Hematopoietic multipotent progenitor cell treated with erythropoietin and hydrocortisone succinate and interleukin-3 and kit ligand, for 4 days (in vitro differentiated cells): ENCODE results near the gene DCAF15.
A peak's percentile ranks its signal among the peaks of the same experiment; 100 is the strongest.

Experiments
- DNase-seq: peaks from one replicate; pipeline ENCODE4 v3.0.0-alpha.2; 2015

The DCAF15 gene

DNA sequence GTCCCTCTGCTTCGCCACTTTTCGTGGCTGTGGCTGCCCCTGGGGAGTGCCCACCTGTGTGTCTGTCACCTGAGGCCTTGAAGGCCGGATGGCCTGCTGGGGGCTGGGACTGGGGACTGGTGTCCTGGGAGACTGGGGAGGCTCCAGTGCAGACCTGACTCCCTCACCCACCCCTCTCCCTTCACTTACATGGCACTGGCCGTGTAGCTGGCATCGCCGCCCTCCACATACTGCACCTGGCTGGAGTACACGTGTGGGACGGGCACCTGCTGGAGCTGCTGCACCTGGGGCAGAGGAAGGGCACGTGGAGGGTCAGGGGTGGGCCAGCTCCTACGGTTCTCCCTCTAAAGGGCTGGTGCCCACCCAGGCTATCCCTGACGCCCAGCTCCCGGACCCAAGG, 25.5 kb downstream of the DCAF15 start:
- no peak for DNase-seq

- DNase-seq = peak; percentile 88
Observed at GRCh38 chr19:13978351-13979243, 26.3 kb downstream of the DCAF15 start.

GRCh38 chr19:13979244-13979615, 26.9 kb downstream of the DCAF15 start:
- peak; percentile 53 for DNase-seq

- peak; percentile 42 for DNase-seq
Observed at GRCh38 chr19:13979686-13980085, 27.4 kb downstream of the DCAF15 start.

DNA sequence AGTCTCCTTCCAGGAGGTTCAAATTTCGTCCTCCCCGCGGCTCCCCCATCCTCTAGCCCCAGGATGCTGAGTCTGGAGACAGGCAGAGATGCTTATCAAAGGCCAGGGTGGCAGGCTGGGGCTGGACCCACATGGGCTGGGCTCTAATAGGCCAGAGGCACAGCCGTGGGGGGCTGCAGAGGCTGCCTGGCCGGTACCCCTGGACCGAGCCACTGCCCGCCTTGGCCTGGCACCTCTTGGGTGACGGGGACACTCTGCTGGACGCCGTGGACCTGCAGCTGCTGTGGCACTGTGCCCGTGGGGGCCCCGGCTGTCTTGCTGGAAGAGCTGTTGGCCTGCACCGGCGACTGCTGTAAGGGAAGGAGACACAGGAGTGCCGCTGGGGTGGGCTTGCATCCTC, 28.0 kb downstream of the DCAF15 start:
- no peak for DNase-seq

DNA sequence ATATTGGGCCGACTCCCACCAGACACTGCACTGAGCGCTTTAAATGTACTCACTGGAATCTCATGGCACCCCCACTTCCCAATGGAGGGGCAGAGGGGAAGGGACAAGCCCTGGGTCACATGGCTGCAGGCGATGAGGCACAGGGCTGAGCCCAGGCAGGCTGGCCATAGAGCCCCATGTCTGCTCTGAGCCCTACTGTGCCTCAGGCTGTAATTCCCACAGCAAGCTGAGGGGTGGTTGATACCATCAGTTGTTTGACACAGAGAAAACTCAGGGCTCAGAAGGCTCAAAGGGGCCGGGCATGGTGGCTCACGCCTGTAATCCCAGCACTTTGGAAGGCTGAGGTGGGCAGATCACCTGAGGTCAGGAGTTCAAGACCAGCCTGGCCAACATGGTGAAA, 28.7 kb downstream of the DCAF15 start:
- no peak for DNase-seq

- no peak for DNase-seq
Observed at GRCh38 chr19:13981467-13981866, 29.2 kb downstream of the DCAF15 start.

DNA sequence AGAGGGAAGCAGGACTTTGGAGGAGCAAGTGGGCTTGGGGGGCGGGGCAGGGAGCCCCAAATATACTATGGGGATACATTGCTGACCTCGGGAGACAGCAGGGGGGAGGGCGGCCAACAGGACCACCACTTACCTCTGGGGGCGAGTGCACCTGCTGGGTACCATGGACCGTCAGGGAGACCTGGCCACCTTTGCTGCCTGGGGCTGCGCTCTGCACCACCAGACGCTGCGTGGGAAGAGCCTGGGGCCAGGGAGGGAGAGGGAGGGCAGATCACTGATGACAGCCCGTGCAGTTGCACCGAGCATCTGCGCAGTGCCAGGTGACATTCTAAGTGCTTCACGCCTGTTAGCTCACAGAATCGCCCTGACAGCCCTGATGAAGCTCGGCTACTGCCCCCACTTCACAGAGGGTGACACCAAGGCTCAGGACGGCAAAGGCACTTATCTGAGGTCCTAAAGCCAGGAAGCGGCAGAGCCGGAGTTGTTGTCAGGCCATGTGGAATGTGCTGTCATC, 29.7 kb downstream of the DCAF15 start:
- DNase-seq = no peak

GRCh38 chr19:13982773-13983172, 30.5 kb downstream of the DCAF15 start:
- DNase-seq = no peak

DNA sequence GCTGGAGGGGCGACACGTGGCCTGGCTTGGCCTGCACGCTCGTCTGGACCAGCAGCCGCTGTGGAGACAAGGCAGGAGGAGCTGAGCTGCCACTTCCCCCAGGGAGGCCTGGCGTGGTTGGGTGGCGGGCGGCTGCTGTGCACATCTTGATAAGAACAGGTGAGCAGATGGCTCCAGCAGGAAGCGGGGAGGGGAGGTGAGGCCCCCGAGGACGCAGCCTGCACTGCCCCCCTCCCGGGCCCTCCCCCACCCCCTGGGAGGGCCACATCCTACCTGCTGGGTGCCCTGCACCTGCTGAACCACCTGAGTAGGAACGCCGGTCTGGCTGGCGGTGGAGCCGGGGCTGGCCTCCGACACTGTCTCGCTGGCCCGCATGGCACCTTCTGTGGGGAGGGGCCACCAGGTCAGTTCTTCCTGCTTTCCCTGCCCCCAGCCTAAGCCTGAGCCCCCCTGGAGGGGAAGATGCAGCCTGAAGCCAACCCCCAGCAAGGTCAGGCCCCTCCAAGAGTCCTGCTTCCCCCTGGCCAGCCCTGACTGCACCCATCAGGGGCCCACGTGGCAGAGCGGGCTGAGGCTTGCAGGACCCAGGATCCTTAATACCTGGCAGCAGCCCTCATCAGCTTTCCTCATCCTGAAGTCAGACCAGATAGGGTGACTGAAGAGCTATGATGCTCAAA, 31.0 kb downstream of the DCAF15 start:
- DNase-seq = no peak

DNA sequence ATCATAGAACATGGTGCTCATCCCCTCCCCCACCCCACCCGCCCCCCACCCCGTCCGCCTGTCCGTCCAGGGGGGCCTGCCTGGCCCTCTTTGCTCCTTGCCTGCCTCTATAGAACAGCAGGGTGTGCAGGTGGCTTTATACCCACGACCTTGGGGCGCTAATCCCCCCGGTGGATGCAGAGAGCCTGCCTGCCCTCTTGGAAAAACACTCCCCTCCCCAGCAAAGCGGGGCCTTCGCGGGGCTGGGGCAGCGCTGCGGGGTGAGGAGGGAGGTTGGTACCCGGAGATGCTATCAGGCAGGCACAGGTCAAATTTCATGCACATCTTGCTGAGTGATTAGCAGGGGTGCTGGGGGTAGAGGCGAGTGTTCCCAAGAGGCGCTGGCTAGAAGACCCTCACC, 31.9 kb downstream of the DCAF15 start:
- DNase-seq = no peak

- DNase-seq = peak; percentile 42
Observed at GRCh38 chr19:13984875-13985741, 32.8 kb downstream of the DCAF15 start.

DNA sequence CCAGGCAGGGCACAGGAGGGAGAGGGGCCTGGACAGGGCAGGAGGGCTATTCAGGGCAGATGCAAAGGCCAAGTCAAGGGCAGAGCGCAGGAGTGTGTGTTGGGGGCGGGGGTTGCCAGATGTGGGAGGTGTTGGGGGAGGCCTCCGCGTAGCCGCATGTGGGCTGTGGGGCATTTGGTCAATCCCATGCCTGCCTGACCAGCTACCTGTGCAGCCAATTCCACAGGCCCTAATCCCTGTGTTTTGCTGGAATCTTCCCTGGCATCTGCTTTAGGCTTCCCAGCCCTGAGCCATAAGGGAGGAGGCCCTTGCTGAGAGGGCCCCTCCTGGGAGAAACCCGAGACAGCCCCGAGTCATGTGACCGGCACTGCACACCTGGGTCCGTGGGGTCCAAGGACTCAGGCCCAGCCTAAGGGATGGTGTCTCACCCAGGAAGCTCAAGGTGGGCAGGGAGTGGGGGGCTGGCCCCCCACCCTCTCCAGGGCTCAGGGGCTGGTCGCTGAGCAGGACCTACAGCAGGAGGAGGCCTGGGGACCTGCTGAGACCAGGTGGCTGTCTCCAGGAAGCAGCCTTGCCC, 33.5 kb downstream of the DCAF15 start:
- DNase-seq = no peak

GRCh38 chr19:13986348-13986904, 34.1 kb downstream of the DCAF15 start:
- DNase-seq = peak; percentile 98

DNA sequence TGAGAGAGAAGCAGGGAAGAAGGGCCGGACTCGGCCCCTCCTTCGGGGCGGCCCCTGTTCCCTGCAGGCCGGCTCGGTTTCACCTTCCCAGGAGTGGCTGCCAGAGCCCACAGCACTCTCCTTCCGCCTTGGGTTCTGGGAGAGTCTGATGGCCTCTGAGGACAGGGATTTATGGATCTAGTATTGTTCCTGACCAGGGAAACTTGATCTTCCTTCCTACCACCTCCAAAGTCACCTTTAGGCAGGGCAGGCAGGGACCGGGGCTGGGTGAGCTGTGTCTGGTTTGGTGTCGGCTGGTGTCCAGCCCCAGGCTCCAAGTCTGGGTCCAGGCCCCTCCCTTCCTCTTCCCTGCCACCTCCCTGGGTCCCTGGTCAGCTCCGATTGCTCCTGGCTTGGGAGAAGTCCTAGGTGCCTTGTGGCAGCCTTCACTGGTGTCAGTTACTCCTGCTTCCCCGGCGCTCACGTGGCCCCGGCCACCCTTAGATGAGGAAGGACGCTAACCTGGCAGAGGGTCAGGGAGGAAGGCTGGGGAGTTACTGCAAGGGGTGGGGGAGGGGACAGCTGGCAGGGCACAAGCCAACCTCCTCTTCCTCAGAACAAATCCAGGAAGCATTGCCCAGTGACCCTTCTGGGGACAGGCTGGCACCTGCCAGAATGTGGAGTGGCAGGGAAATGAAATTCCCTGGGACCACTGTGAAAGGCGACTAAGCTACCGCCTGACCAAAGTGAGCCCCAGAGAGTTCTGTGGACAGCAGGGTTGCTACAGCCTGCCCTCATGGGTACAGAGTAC, 35.0 kb downstream of the DCAF15 start:
- peak; percentile 62 for DNase-seq

DNA sequence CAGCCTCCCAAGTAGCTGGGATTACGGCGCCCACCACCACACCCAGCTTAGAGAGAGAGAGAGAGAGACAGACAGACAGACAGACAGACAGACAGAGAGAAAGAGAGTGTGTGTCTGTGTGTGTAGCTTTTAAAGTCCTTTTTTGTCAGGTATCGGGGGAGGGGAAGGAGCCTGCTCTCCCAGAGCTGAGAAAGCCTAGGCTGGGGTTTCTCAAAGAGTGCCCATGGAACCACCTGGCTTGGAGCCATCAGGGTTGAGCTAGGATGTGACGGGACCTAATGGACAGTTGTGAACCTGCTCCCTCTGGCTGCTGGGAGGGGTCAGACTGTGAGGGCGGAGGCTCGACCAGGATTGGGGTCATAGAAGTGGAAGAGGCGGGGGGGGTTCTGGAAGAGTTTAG, 37.2 kb downstream of the DCAF15 start:
- no peak for DNase-seq

DNA sequence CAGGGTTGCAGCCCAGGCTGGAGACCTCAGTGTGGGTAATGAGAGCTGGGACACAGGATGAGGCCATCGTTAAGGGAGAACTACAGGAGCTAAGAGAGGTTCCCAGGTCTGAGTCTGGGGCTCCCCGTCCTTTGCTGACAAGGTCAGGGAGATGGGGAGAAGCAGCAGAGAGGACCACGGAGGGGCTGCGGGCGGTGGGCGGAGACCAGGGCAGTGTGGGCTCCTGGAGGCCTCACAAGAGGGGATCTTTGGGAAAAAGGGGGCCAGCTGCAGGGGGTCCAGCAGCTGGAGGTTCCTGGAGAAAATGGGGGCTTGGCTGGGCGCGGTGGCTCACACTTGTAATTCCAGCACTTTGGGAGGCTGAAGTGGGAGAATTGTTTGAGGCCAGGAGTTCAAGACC, 37.8 kb downstream of the DCAF15 start:
- DNase-seq = no peak

- no peak for DNase-seq
Observed at GRCh38 chr19:13992025-13992424, 39.7 kb downstream of the DCAF15 start.

- no peak for DNase-seq
Observed at GRCh38 chr19:13993590-13994300, 41.4 kb downstream of the DCAF15 start.

DNA sequence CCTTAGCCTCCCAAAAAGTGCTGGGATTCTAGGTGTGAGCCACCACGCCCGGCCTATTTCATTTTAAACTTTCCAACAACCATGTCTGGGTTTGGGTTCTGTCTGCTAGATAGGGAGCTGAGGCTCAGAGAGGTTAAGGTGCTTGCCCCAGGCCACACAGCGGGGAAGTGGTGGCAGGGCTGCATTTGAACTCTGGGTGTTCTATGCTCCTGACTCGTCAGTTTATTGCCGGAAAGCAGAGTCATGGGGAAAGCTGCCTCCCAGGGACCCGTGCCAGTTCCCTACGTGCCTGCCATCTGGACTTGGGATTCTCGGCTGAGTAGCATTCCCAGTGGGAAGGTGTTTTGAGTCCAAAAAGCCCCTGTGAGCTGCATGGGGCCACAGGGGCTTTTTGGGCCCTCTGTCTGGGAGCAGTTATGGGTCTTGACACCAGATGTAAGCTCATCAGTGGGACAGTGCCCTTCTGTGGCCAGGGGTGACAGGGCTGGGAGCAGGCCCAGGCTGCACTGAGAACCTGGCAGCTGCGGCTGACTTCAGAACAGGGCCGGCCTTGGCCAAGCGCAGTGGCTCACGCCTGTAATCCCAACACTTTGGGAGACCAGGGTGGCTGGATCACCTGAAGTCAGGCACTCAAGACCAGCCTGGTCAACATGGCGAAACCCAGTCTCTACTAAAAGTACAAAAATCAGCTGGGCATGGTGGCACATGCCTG, 42.9 kb downstream of the DCAF15 start:
- DNase-seq = no peak
